ENCODE measurements around the gene CLEC4M.

The CLEC4M gene

DNA sequence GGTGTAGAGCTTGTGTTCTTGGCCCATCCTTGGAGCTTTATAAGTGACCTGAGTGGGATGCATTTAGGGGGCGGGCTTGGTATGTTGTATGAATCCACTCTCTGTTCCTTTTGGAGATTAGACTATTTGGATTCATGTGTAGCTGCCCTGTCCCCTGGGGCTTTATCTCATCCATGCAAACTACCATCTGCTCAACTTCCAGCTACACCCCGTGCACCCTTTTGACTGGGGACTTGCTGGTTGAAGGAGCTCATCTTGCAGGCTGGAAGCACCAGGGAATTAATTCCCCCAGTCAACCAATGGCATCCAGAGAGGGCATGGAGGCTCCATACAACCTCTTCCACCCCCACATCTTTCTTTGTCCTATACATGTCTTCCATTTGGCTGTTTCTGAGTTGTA, 6.1 kb downstream of the CLEC4M start:
- H3K27me3 ChIP-seq, result 0 out of 22 replicates have a peak, but pooled peaks cover 0 to 4% (median 0%) of the 10 kb centered on the region in 11 experiments
- peaks cover 0 to 41% (median 26%) of the 10 kb centered on the region in 10 experiments; a peak in 14 of 20 replicates for H3K4me1 ChIP-seq
- no peaks in the 10 kb centered on the region for H3K36me3 ChIP-seq
- no peak overlapping the region for H3K27ac ChIP-seq
- no peaks in the 10 kb centered on the region for H4K20me1 ChIP-seq
- no peak overlapping the region for H3K4me3 ChIP-seq
- H3K4me2 ChIP-seq, result peak overlapping the region in 2 of 11 experiments; percentile 1 to 6; a peak in 1 of 22 replicates
- no peak overlapping the region for H3K9ac ChIP-seq
- TF ChIP-seq Cebpa-rat (IDR thresholded peaks at IDR 0.05), result no peak
- no peaks in the 10 kb centered on the region for H3K9me3 ChIP-seq (replicated peaks in 1 of 11)

GRCh38 chr19:7771072-7771471, 8.0 kb downstream of the CLEC4M start:
- Histone ChIP-seq H4K20me1 (no peaks in the 10 kb centered on the region), H3K4me1 (peaks cover 0 to 52% (median 26%) of the 10 kb centered on the region in 10 experiments; a peak in 14 of 20 replicates), H3K4me2 (peak overlapping the region in 3 of 11 experiments; percentile 25 to 71 (median 63); a peak in 4 of 22 replicates), H3K27me3 (0 out of 22 replicates have a peak, but pooled peaks cover 0 to 4% (median 0%) of the 10 kb centered on the region in 11 experiments), H3K4me3 (no peak overlapping the region), H3K9me3 (replicated peaks in 1 of 11) (no peaks in the 10 kb centered on the region), H3K9ac (no peak overlapping the region), H3K27ac (no peak overlapping the region), H3K36me3 (no peaks in the 10 kb centered on the region)
- TF ChIP-seq Cebpa-rat (IDR thresholded peaks at IDR 0.05), result no peak

- Histone ChIP-seq H3K9ac (peak overlapping the region in 3 of 11 experiments; percentile 17 to 57 (median 46); a peak in 5 of 22 replicates), H4K20me1 (no peaks in the 10 kb centered on the region), H3K4me3 (no peak overlapping the region; a peak in 1 of 20 replicates), H3K27ac (peak overlapping the region in 7 of 11 experiments; percentile 9 to 73 (median 46); a peak in 11 of 22 replicates), H3K36me3 (no peaks in the 10 kb centered on the region), H3K4me1 (peaks cover 0 to 61% (median 26%) of the 10 kb centered on the region in 10 experiments; a peak in 16 of 20 replicates), H3K4me2 (peak overlapping the region in 10 of 11 experiments; percentile 5 to 77 (median 44); a peak in 18 of 22 replicates), H3K27me3 (0 out of 22 replicates have a peak, but pooled peaks cover 0 to 4% (median 0%) of the 10 kb centered on the region in 11 experiments), H3K9me3 (replicated peaks in 1 of 11) (no peaks in the 10 kb centered on the region)
- TF ChIP-seq Cebpa-rat (IDR thresholded peaks at IDR 0.05), result peak in 5 of 11 experiments; percentile 40 to 83 (median 76); a peak in 7 of 22 replicates
These were observed 9.8 kb downstream of the CLEC4M start for GRCh38 chr19:7772752-7773291.

DNA sequence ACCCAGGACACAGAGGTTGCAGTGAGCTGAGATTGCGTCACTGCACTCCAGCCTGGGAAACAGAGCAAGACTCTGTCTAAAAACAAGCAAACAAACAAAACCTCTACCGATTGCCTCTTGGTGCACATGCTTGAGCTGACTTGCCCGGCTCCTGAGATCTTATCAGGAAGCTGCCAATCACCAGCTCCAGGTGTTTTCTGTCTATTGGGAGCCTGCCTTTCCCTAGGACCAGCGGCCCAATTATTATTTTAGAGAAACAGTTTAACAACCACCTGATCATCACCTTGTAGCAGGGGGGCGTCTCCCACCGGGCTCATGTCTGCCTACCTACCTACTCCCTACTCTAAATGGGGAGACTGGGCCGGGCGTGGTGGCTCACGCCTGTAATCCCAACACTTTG, 10.8 kb downstream of the CLEC4M start:
- peaks cover 7 to 71% (median 37%) of the 10 kb centered on the region in 10 experiments for H3K4me1 ChIP-seq
- peak overlapping the region in 5 of 11 experiments; percentile 22 to 73 (median 58); a peak in 7 of 22 replicates for H3K27ac ChIP-seq
- H3K9me3 ChIP-seq (replicated peaks in 1 of 11), result no peaks in the 10 kb centered on the region
- H3K27me3 ChIP-seq, result 0 out of 22 replicates have a peak, but pooled peaks cover 0 to under 1% (median 0%) of the 10 kb centered on the region in 11 experiments
- H3K36me3 ChIP-seq, result no peaks in the 10 kb centered on the region
- TF ChIP-seq Cebpa-rat (IDR thresholded peaks at IDR 0.05), result 0 out of 22 replicates have a peak, but pooled peaks of 3 of the 11 experiments have one; percentile 8 to 45 (median 29)
- H3K4me2 ChIP-seq, result peak overlapping the region in 6 of 11 experiments; percentile 39 to 77 (median 61); a peak in 10 of 22 replicates
- H4K20me1 ChIP-seq, result no peaks in the 10 kb centered on the region
- no peak overlapping the region for H3K9ac ChIP-seq
- H3K4me3 ChIP-seq, result no peak overlapping the region

- H3K27me3 ChIP-seq, result 0 out of 22 replicates have a peak, but pooled peaks cover 0 to under 1% (median 0%) of the 10 kb centered on the region in 11 experiments
- peaks cover 7 to 90% (median 50%) of the 10 kb centered on the region in 10 experiments for H3K4me1 ChIP-seq
- H3K4me3 ChIP-seq, result no peak overlapping the region
- TF ChIP-seq Cebpa-rat (IDR thresholded peaks at IDR 0.05), result no peak
- H4K20me1 ChIP-seq, result no peaks in the 10 kb centered on the region
- H3K9me3 ChIP-seq (replicated peaks in 1 of 11), result peaks cover 0 to 6% (median 0%) of the 10 kb centered on the region in 11 experiments; a peak in 1 of 22 replicates
- H3K4me2 ChIP-seq, result no peak overlapping the region
- no peak overlapping the region for H3K9ac ChIP-seq
- no peak overlapping the region for H3K27ac ChIP-seq
- H3K36me3 ChIP-seq, result no peaks in the 10 kb centered on the region
These were observed 12.7 kb downstream of the CLEC4M start for GRCh38 chr19:7775761-7776160.

DNA sequence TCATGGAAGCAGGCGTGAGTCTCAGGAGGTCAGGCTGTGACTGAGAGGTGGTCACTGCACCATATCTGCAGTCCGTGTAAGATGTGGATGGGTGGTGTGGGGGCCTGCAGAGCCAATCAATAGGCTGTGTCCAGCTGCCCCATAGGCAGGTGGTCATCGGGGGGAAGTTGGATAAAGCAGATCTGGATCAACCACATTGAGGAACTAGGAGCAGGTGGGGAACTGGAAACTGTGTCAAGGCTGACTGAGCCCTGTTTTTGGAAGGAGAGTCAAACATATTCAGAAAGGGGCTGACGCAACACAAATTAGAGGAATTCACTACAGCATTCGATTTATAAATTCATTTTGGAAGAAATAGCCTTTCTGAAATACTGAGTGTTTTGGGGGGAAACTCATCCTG, 15.0 kb downstream of the CLEC4M start:
- peaks cover 0 to 10% (median 0%) of the 10 kb centered on the region in 11 experiments; a peak in 3 of 22 replicates for H3K27me3 ChIP-seq
- peak overlapping the region in 10 of 11 experiments; percentile 26 to 84 (median 67); a peak in 19 of 22 replicates for H3K4me2 ChIP-seq
- TF ChIP-seq Cebpa-rat (IDR thresholded peaks at IDR 0.05), result peak in 2 of 11 experiments; percentile 61 to 64; a peak in 3 of 22 replicates
- H3K4me3 ChIP-seq, result no peak overlapping the region
- H3K9ac ChIP-seq, result peak overlapping the region in 6 of 11 experiments; percentile 4 to 67 (median 52); a peak in 8 of 22 replicates
- H3K4me1 ChIP-seq, result peaks cover 7 to 90% (median 40%) of the 10 kb centered on the region in 10 experiments
- peaks cover 0 to 6% (median 0%) of the 10 kb centered on the region in 11 experiments; a peak in 1 of 22 replicates for H3K9me3 ChIP-seq (replicated peaks in 1 of 11)
- H3K36me3 ChIP-seq, result no peaks in the 10 kb centered on the region
- H4K20me1 ChIP-seq, result no peaks in the 10 kb centered on the region
- peak overlapping the region in 7 of 11 experiments; percentile 44 to 84 (median 69); a peak in 14 of 22 replicates for H3K27ac ChIP-seq

GRCh38 chr19:7779631-7780486, 16.8 kb downstream of the CLEC4M start:
- Histone ChIP-seq H3K27me3 (peaks cover 0 to 14% (median 0%) of the 10 kb centered on the region in 11 experiments; a peak in 4 of 22 replicates), H3K9ac (no peak overlapping the region), H3K9me3 (replicated peaks in 1 of 11) (peaks cover 1 to 9% (median 3%) of the 10 kb centered on the region in 11 experiments; a peak in 17 of 22 replicates), H3K4me3 (no peak overlapping the region), H3K4me2 (peak overlapping the region in 7 of 11 experiments; percentile 44 to 84 (median 70); a peak in 12 of 22 replicates), H3K4me1 (peaks cover 7 to 90% (median 38%) of the 10 kb centered on the region in 10 experiments), H4K20me1 (no peaks in the 10 kb centered on the region), H3K36me3 (no peaks in the 10 kb centered on the region), H3K27ac (peak overlapping the region in 6 of 11 experiments; percentile 6 to 84 (median 50); a peak in 8 of 22 replicates)
- no peak for TF ChIP-seq Cebpa-rat (IDR thresholded peaks at IDR 0.05)

DNA sequence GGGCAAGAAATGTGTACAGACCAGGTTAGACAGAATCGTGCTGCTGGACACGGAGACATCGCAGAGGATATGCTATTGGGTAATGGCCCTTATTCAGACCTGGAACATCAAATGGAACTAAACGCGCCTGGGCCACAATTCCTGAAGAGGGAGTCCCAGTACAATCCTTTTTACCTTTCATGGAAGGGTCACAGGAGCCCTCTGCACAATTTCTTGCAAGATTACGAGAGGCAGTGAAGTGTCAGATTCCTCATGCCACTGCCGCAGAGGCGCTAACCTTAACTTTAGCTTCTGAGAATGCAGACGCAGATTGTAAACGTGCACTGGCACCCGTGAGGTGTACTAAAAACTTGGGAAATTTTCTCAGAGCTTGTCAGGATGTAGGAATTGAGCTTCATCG, 18.1 kb downstream of the CLEC4M start:
- Histone ChIP-seq H3K9me3 (replicated peaks in 1 of 11) (peaks cover 6 to 22% (median 10%) of the 10 kb centered on the region in 11 experiments; a peak in 17 of 22 replicates), H3K36me3 (no peaks in the 10 kb centered on the region), H3K27ac (no peak overlapping the region), H3K4me1 (peaks cover 7 to 85% (median 38%) of the 10 kb centered on the region in 10 experiments), H3K4me3 (no peak overlapping the region), H3K4me2 (peak overlapping the region in 1 of 11 experiments; percentile 26; a peak in 1 of 22 replicates), H4K20me1 (no peaks in the 10 kb centered on the region), H3K9ac (no peak overlapping the region; a peak in 1 of 22 replicates), H3K27me3 (peaks cover 0 to 14% (median 0%) of the 10 kb centered on the region in 11 experiments; a peak in 5 of 22 replicates)
- no peak for TF ChIP-seq Cebpa-rat (IDR thresholded peaks at IDR 0.05)
